ENCODE measurements around the gene OSM. TPM values are rescaled to one million over a fixed set of nuclear protein-coding genes. Genes with fewer than 3 reads are reported as not detected.

OSM gene
- polyA plus RNA-seq, 1 of the 3 experiments (the other 2 are of a cell fraction), result not detected

- Histone ChIP-seq H4K20me1 (ENCODE audit: insufficient read depth) (no peaks in the 10 kb centered on the region), H3K36me3 (replicated peaks in 1 of 2; ENCODE audit: control insufficient read depth in 1 of 2, insufficient read depth in 2 of 2, low read length in 1 of 2) (no peaks in the 10 kb centered on the region), H3K79me2 (ENCODE audit: insufficient read depth) (no peaks in the 10 kb centered on the region), H3K4me1 (ENCODE audit: control insufficient read depth in 1 of 2, insufficient read depth in 2 of 2, low read depth in 1 of 2, low read length in 1 of 2) (peaks cover 5 to 14% of the 10 kb centered on the region in 2 experiments; a peak in 3 of 4 replicates), H3K9me2 (no peaks in the 10 kb centered on the region), H3K4me3 (ENCODE audit: low read depth in 2 of 2, low read length in 1 of 2) (no peak overlapping the region), H3K27ac (ENCODE audit: low read depth in 2 of 2, low read length in 1 of 2) (no peak overlapping the region), H3F3A (replicated peaks; ENCODE audit: insufficient read depth) (no peaks in the 10 kb centered on the region), H3K9me3 (no peaks in the 10 kb centered on the region), H3K9ac (no peak overlapping the region), H2AFZ (ENCODE audit: low read depth) (no peak overlapping the region), H3K27me3 (ENCODE audit: insufficient read depth) (no peaks in the 10 kb centered on the region), H3K4me2 (no peak overlapping the region)
- POLR2A ChIA-PET, result interaction anchor here (0.5 kb wide), 1 partner anchor 1258 kb away, joined by 4 read pairs; no protein-coding TSS in a partner anchor
- TF ChIP-seq NFIC (IDR thresholded peaks at IDR 0.05; ENCODE audit: borderline replicate concordance) (no peak), POLR2AphosphoS5 (IDR thresholded peaks at IDR 0.05; ENCODE audit: low read depth, low read length) (no peak), FOXM1 (IDR thresholded peaks at IDR 0.05; ENCODE audit: low read depth) (no peak), RCOR1 (IDR thresholded peaks at IDR 0.05; ENCODE audit: low read length) (no peak), SMC3 (IDR thresholded peaks at IDR 0.05; ENCODE audit: low read depth, low read length) (no peak), GATA2 (CRISPR knock-in tag; IDR thresholded peaks at IDR 0.05) (no peak), RXRA (IDR thresholded peaks at IDR 0.05; ENCODE audit: borderline replicate concordance, low read depth) (no peak), EZH2phosphoT487 (IDR thresholded peaks at IDR 0.05; ENCODE audit: borderline replicate concordance, low read depth) (no peak), REST (IDR thresholded peaks at IDR 0.05; ENCODE audit: low read depth, low read length) (no peak), NRF1 (IDR thresholded peaks at IDR 0.05; ENCODE audit: low read depth, low read length) (no peak), TEAD4 (IDR thresholded peaks at IDR 0.05; ENCODE audit: borderline replicate concordance, insufficient read depth) (no peak), JUND (IDR thresholded peaks at IDR 0.05) (no peak), MEF2A (IDR thresholded peaks at IDR 0.05; ENCODE audit: borderline replicate concordance, low read depth) (no peak), USF1 (IDR thresholded peaks at IDR 0.05; ENCODE audit: borderline replicate concordance, low read depth) (no peak), CTCF (IDR thresholded peaks at IDR 0.05) (no peak), USF2 (IDR thresholded peaks at IDR 0.05; ENCODE audit: borderline replicate concordance, low read depth, low read length) (no peak), FOSL2 (IDR thresholded peaks at IDR 0.05; ENCODE audit: borderline replicate concordance, low read depth) (no peak), GABPA (IDR thresholded peaks at IDR 0.05; ENCODE audit: low read depth) (no peak), YY1 (IDR thresholded peaks at IDR 0.05; ENCODE audit: low read depth) (no peak), PBX3 (IDR thresholded peaks at IDR 0.05) (no peak)
- CTCF ChIA-PET, result interaction anchor here (1.0 to 1.1 kb wide), 2 partner anchors 11 to 111 kb away, joined by 3 to 4 read pairs; no protein-coding TSS in a partner anchor
- WGBS (ENCODE audit: low lambda C conversion rate), result 73% methylated on average over 13 of the region's 17 CpGs
- DNase-seq, result no peak
Observed at GRCh38 chr22:30232716-30233218, 33.9 kb downstream of the OSM start.

Data from SK-N-SH (cell line).